A673 (cell line): ENCODE results near the gene SHE. TPM values are rescaled to one million over a fixed set of nuclear protein-coding genes. Genes with fewer than 3 reads are reported as not detected.
"Not testable (repeated sequence)": the region's sequence is repeated elsewhere in the genome, so short reads cannot be mapped to it uniquely, and the experiment has no call there.

Source experiments
- BruUV-seq: library from RNA; stranded (reverse); fragments of 400-500 nt; replicated peaks from 2 replicates; lab custom pipeline; 2021; lab: Mats Ljungman, UMichigan
- CTCF ChIA-PET: fragments of 300-600 bp; sonication (Branson Sonifier 250); formaldehyde crosslinking; loops from one replicate; lab custom pipeline; 2022; ENCODE audit warnings: antibody characterized with exemption; lab: Charles Lee
- POLR2A ChIA-PET: fragments of 300-600 bp; sonication (Branson Sonifier 250); formaldehyde crosslinking; loops from one replicate; lab custom pipeline; 2022; ENCODE audit warnings: antibody characterized with exemption; ENCODE audit not compliant: low non-redundant PET; lab: Charles Lee
- DNase-seq: peaks from one replicate; pipeline ENCODE4 v3.0.0-alpha.2; 2015; ENCODE audit warnings: low spot score
- H3K27ac ChIP-seq: fragments of 200-600 bp; sonication (generic); 2 replicates; pipeline ENCODE4 v1.5.1; 2016; ENCODE audit warnings: mixed run types, low read depth, mild to moderate bottlenecking, mixed read lengths, antibody characterized with exemption, low read length; ENCODE audit not compliant: poor library complexity, severe bottlenecking
- H3K27me3 ChIP-seq: fragments of 200-600 bp; sonication (generic); replicated peaks from 2 replicates; pipeline ENCODE4 v1.6.1; 2017; ENCODE audit warnings: mixed run types, low read depth, mild to moderate bottlenecking, mixed read lengths, antibody characterized with exemption, low read length; ENCODE audit not compliant: insufficient read depth, poor library complexity
- H3K36me3 ChIP-seq: fragments of 200-600 bp; sonication (generic); 2 replicates; pipeline ENCODE4 v1.6.1; 2016; ENCODE audit warnings: mixed run types, mild to moderate bottlenecking, mixed read lengths, antibody characterized with exemption, low read length; ENCODE audit not compliant: insufficient read depth, poor library complexity, severe bottlenecking
- H3K4me1 ChIP-seq: fragments of 200-600 bp; sonication (generic); 2 replicates; pipeline ENCODE4 v1.6.1; 2017; ENCODE audit warnings: mixed run types, mild to moderate bottlenecking, mixed read lengths, antibody characterized with exemption, low read length; ENCODE audit not compliant: insufficient read depth, poor library complexity, severe bottlenecking
- H3K4me3 ChIP-seq: fragments of 200-600 bp; sonication (generic); 2 replicates; pipeline ENCODE4 v1.5.1; 2016; ENCODE audit warnings: low read depth, mixed run types, mild to moderate bottlenecking, mixed read lengths, low read length; ENCODE audit not compliant: poor library complexity, severe bottlenecking
- H3K9me3 ChIP-seq: fragments of 200-600 bp; sonication (generic); 2 replicates; pipeline ENCODE4 v1.6.1; 2016; ENCODE audit warnings: mixed run types, low read depth, mild to moderate bottlenecking, mixed read lengths, antibody characterized with exemption, low read length; ENCODE audit not compliant: poor library complexity, severe bottlenecking
- CTCF ChIP-seq: fragments of 300-800, 200-600 bp; sonication (generic); conservative IDR thresholded peaks from 2 replicates; pipeline ENCODE4 v1.5.1; 2017; ENCODE audit warnings: low read depth, mild to moderate bottlenecking, antibody characterized with exemption, low read length, moderate library complexity, mixed read lengths
- EZH2 ChIP-seq: fragments of 200-600 bp; sonication (generic); IDR thresholded peaks from 2 replicates; pipeline ENCODE4 v1.6.1; 2017; ENCODE audit warnings: borderline replicate concordance, low read depth, mild to moderate bottlenecking, mixed read lengths, antibody characterized with exemption, low read length; ENCODE audit not compliant: poor library complexity, severe bottlenecking
- intact Hi-C: fragments of 100-400 bp; cut with micrococcal nuclease; formaldehyde crosslinking; loops from one replicate; pipeline ENCODE4 v1.10.0; 2022; ENCODE audit not compliant: unreplicated experiment
- total RNA-seq: library from RNA; stranded (reverse); gene quantifications from 2 replicates; pipeline ENCODE4 v1.2.3, GENCODE V29; 2021

Gene SHE
- total RNA-seq, 1 experiment from 2014 or later, result 0.04 TPM

- Histone ChIP-seq H3K9me3 (no peaks in the 10 kb centered on the region), H3K36me3 (no peaks in the 10 kb centered on the region), H3K27ac (no peak overlapping the region), H3K4me3 (no peak overlapping the region), H3K27me3 (peaks cover 3% of the 10 kb centered on the region), H3K4me1 (peaks cover 20% of the 10 kb centered on the region)
- intact Hi-C loops, result loop anchor here (10.0 kb wide), 1 partner anchor 386 kb away; the partner anchor contains the start of gene KCNN3
- DNase-seq, result no peak
- ChIA-PET CTCF (no interaction called here), POLR2A (no interaction called here)
- TF ChIP-seq EZH2 (no peak), CTCF (no peak)
- no TSS peak for BruUV-seq
These were observed 13.3 kb downstream of the SHE start for GRCh38 chr1:154488922-154489321.

GRCh38 chr1:154486756-154487155, 15.5 kb downstream of the SHE start:
- H3K4me3 ChIP-seq, CTCF ChIA-PET, BruUV-seq, POLR2A ChIA-PET, DNase-seq, H3K27ac ChIP-seq, H3K36me3 ChIP-seq, H3K27me3 ChIP-seq, H3K9me3 ChIP-seq: not testable (repeated sequence)
- intact Hi-C loops, result loop anchor here (10.0 kb wide), 1 partner anchor 388 kb away; the partner anchor contains the start of gene KCNN3
- peaks cover 20% of the 10 kb centered on the region for H3K4me1 ChIP-seq

- H3K36me3 ChIP-seq, result no peaks in the 10 kb centered on the region
- H3K4me1 ChIP-seq, result peaks cover 27% of the 10 kb centered on the region
- H3K9me3 ChIP-seq, result no peaks in the 10 kb centered on the region
- POLR2A ChIA-PET, result no interaction called here
- TF ChIP-seq EZH2, result no peak
- TF ChIP-seq CTCF, result no peak
- intact Hi-C loops, result loop anchor here (2.0 to 10.0 kb wide), 2 partner anchors 61 to 389 kb away; partner anchors contain the start of gene KCNN3
- CTCF ChIA-PET, result no interaction called here
- H3K27ac ChIP-seq, result peak overlapping the region; percentile 62
- no peak overlapping the region for H3K4me3 ChIP-seq
- no TSS peak for BruUV-seq
- no peak for DNase-seq
- no peaks in the 10 kb centered on the region for H3K27me3 ChIP-seq
These were observed 16.2 kb downstream of the SHE start for GRCh38 chr1:154485910-154486496.
